GM18951 (cell line): ENCODE results near the gene MORN1.

Experiments
- POLR2A ChIP-seq: IDR thresholded peaks from 4 replicates; pipeline ENCODE4 v1.6.1; 2011; ENCODE audit warnings: mild to moderate bottlenecking; ENCODE audit not compliant: insufficient read length, insufficient read depth; ENCODE audit errors: extremely low read depth
- in situ Hi-C: fragments of 300-500 bp; cut with MboI; formaldehyde crosslinking; loops from one replicate; pipeline ENCODE4 v1.12.0; 2022; ENCODE audit warnings: low sequenced_read_pairs, mixed read lengths, inconsistent platforms; ENCODE audit not compliant: unreplicated experiment

MORN1 gene

DNA sequence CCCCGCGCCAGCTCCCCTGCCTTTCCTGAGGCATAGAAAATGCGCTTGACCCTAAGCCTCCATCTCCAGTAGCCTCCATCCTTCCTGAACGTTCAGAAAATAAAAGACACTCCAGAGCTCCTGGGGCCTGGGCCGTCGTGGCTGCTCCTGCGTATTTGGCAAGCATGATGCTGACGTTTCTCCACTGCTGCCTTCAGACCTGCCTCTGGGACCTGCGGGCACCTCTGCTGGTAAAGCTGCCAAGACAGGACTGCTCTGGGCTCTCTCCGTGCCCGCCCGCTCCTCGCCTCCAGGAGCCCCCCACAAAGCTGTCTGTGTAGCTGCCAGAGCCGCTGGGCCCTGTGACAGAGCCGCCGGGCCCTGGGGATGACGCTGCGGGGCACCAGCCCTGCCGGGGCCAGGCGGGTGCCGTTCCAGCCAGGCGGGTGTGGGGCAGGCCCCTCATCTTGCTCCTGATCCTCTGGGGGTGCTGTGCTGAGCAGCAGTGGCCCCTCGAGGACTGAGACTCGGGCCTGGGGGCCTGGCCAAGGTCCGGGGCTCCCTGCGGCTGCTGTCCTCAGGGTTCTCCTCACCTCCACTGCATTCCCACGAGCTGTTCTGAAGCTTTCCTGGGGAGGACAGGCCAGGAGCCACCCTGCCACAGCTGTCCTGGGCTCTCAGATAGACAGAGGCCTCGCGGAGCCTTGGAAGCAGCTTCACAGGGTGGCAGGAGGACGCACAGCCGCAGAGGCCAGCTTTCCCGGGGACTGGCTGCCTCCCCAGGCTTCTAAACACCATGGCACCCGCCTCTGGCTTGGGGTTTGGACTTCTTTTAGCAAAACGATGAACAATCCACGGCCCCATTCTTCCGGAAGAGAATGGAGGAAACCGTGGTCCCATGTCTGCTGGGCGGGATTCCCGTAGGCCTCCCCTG, 48.1 kb downstream of the MORN1 start:
- no peak for TF ChIP-seq POLR2A

GRCh38 chr1:2342384-2343022, 48.9 kb downstream of the MORN1 start:
- in situ Hi-C loops: no loop called here
- TF ChIP-seq POLR2A: no peak

More for the DNA sequence above, 48.1 kb downstream of the MORN1 start:
- in situ Hi-C loops: no loop called here

- in situ Hi-C loops: no loop called here
- TF ChIP-seq POLR2A: no peak
Measured at GRCh38 chr1:2341706-2342383, 49.5 kb downstream of the MORN1 start.

DNA sequence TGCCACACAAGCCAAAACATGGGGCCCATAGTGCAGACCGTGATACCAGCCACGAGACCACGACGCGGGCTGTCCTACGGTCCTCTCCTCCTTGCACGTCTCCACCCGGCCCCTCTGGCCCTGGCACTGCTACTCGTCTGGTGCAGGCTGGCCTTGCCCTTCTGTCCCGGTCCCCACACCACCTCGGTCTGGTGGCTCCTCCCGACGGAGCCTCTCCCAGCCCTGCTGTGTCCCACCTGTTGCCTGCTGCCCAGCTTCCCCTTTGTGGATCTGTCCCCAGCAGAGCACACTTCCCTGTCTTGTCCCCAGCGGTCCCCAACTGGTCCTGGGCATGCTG, 50.5 kb downstream of the MORN1 start:
- TF ChIP-seq POLR2A: no peak
- in situ Hi-C loops: no loop called here

GRCh38 chr1:2340086-2340917, 51.1 kb downstream of the MORN1 start:
- in situ Hi-C loops: no loop called here
- no peak for TF ChIP-seq POLR2A

GRCh38 chr1:2339206-2340085, 51.9 kb downstream of the MORN1 start:
- in situ Hi-C loops: no loop called here
- no peak for TF ChIP-seq POLR2A

DNA sequence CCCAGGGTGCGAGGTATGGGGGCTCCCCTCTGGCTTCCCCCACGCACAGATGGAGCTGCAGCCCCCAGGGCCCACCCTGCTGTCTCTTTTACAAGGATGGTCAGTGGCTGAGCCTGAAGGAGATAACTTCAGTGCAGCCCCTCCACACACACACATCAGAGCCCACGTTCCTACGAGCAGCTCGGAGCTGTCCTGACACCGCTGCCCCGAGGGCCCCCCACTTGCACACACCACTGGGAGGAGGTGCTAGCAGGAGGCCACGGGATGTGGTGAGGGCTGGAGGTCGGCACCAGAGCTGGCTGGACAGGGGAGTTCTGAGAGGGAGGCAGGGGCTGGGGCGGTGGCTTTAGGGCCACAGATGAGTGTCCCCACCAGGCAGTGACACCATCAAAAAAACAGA, 53.9 kb downstream of the MORN1 start:
- no peak for TF ChIP-seq POLR2A
- in situ Hi-C loops: no loop called here

GRCh38 chr1:2337081-2337480, 54.3 kb downstream of the MORN1 start:
- in situ Hi-C loops: no loop called here
- no peak for TF ChIP-seq POLR2A

GRCh38 chr1:2336499-2336898, 54.9 kb downstream of the MORN1 start:
- in situ Hi-C loops: no loop called here

DNA sequence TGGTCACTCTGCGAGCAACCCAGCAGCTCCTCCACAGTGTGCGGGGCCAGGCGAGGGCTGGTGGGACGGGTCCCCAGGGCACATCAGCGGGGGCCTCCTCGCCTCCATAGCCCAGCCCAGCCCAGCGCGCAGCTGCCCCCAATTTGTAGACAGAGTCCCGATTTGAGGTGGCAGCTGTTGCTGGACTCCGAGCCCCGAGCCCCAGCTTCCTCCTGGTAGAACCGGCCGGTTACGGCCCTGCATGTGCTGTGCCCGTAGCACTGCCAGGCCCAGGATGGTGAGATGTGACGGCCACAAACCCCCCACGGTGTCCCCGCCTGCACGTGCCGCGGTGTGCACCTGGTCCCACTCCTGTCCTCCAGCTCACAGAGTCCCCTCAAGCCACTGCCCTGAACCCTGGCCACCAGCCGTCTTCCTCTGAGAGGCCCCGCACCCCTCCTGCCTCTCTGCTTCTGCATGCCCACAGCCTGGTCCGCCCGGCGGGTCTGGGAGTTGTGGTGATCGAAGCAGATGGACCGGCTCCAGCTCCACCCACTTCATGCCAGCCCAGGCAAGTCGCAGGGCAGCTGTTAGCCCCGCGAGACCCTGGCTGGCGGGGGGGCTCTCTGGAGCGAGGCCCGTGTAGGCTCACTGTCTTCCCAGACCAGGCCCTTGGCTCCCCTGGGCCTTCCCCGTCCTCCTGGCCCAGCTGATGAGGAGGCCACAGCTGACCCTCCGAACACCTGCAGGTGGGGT, 55.5 kb downstream of the MORN1 start:
- in situ Hi-C loops: no loop called here

More at GRCh38 chr1:2336499-2336898, 54.9 kb downstream of the MORN1 start:
- TF ChIP-seq POLR2A: no peak

DNA sequence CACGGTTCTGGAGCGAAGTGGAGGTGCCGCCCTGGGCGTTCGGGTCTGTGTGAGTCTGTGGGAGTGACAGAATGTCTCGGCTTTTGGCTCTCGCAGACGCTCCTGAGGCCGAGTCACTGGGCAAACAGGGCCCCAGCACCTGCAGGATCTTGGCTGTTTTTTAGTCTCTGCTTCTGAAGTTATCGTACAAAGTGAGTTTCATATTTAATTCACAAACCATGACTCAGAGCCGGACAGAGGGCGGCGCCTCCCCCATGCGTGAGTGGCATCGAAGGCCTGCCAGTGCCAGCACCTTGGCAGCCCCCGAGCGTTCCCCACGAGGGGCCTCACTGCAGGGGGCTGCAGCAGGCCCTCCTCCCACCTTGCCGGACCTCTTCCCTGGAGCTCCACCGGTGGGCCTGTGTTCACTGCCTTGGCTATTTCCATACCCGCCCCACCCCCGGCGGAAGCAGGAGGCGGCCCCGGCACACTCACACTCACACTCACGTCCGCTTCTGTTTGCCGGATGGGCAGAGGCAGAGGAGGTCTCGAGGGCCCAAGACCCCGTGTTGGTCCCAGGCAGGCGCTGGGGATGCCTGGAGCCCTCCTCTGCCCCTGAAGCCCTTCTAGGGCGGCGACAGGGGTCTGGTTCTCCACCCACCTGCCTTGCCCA, 56.3 kb downstream of the MORN1 start:
- TF ChIP-seq POLR2A: no peak
- in situ Hi-C loops: no loop called here

More for the DNA sequence above, 55.5 kb downstream of the MORN1 start:
- TF ChIP-seq POLR2A: no peak
